Endodermal cell (in vitro differentiated cells): ENCODE data around the gene PRIMPOL. TPM values are rescaled to one million over a fixed set of nuclear protein-coding genes. Genes with fewer than 3 reads are reported as not detected.
"Not testable (repeated sequence)": the region's sequence is repeated elsewhere in the genome, so short reads cannot be mapped to it uniquely, and the experiment has no call there.

Experiments used
- DNase-seq: peaks from one replicate; pipeline ENCODE4 v3.0.0-alpha.2; 2017
- H3K27ac ChIP-seq: 2 replicates; pipeline ENCODE4 v1.5.1; 2013; ENCODE audit warnings: mild to moderate bottlenecking, low read depth, low read length, moderate library complexity
- H3K27me3 ChIP-seq: 2 replicates; pipeline ENCODE4 v1.6.1; 2013; ENCODE audit warnings: mild to moderate bottlenecking, low read length, moderate library complexity; ENCODE audit not compliant: insufficient read depth, control insufficient read depth, poor library complexity, severe bottlenecking
- H3K36me3 ChIP-seq: 2 replicates; pipeline ENCODE4 v1.7.0; 2013; ENCODE audit warnings: mild to moderate bottlenecking, low read length, moderate library complexity; ENCODE audit not compliant: control insufficient read depth, insufficient read depth
- H3K4me1 ChIP-seq: one replicate; pipeline ENCODE4 v1.7.0; 2013; ENCODE audit warnings: low read length; ENCODE audit not compliant: control insufficient read depth, insufficient read depth
- H3K4me3 ChIP-seq: 2 replicates; pipeline ENCODE4 v1.5.1; 2013; ENCODE audit warnings: mild to moderate bottlenecking, low read length, moderate library complexity
- H3K9ac ChIP-seq: 2 replicates; pipeline ENCODE4 v1.6.1; 2013; ENCODE audit warnings: mild to moderate bottlenecking, low read length, moderate library complexity; ENCODE audit not compliant: poor library complexity, severe bottlenecking; ENCODE audit errors: extremely low read depth
- H3K9me3 ChIP-seq: 2 replicates; pipeline ENCODE4 v1.6.1; 2013; ENCODE audit warnings: mild to moderate bottlenecking, low read length, moderate library complexity; ENCODE audit not compliant: control insufficient read depth
- H3K27ac Mint-ChIP-seq: 2 replicates; pipeline ENCODE4 v1.8.0; 2020; ENCODE audit warnings: mixed read lengths
- H3K27me3 Mint-ChIP-seq: 2 replicates; pipeline ENCODE4 v1.8.0; 2021; ENCODE audit warnings: mild to moderate bottlenecking, mixed read lengths; ENCODE audit not compliant: insufficient read depth
- H3K36me3 Mint-ChIP-seq: 2 replicates; pipeline ENCODE4 v1.8.0; 2020; ENCODE audit warnings: low read depth, mixed read lengths
- H3K4me1 Mint-ChIP-seq: 2 replicates; pipeline ENCODE4 v1.8.0; 2020; ENCODE audit warnings: mixed read lengths
- H3K4me3 Mint-ChIP-seq: 2 replicates; pipeline ENCODE4 v1.8.0; 2020; ENCODE audit warnings: mild to moderate bottlenecking, moderate library complexity, mixed read lengths
- H3K9me3 Mint-ChIP-seq: 2 replicates; pipeline ENCODE4 v1.8.0; 2020; ENCODE audit warnings: mild to moderate bottlenecking, mixed read lengths
- CTCF ChIP-seq: fragments of 200-600 bp; sonication (generic); conservative IDR thresholded peaks from 2 replicates; pipeline ENCODE4 v1.5.0; 2021; ENCODE audit warnings: antibody characterized with exemption, mild to moderate bottlenecking
- WGBS, 2 experiments: methylation state at CpG; one replicate each; pipeline versions ENCODE4 v1.1.5 to v1.1.7; 2013; ENCODE audit warnings: missing lambda C conversion rate in 2 of 2, mixed read lengths in 1 of 2; ENCODE audit not compliant: insufficient coverage in 1 of 2, insufficient read length in 1 of 2; 5-methylcytosine and 5-hydroxymethylcytosine counted together
- total RNA-seq, 2 donors: library from RNA; stranded (reverse); fragmentation: NEBNext Ultra II Directional in 1 of 2; extraction: Animal tissue kit (Norgen Biotek cat#: 25700) in 1 of 2; gene quantifications; 2 replicates in 1 of 2; 3 replicates in 1 of 2; pipeline ENCODE4 v1.2.1, GENCODE V29; 2021

PRIMPOL gene
- total RNA-seq, 2 donors from 2014 or later: 10.1 to 12.0 TPM

- TF ChIP-seq CTCF: no peak
- H3K4me1 ChIP-seq: no peaks in the 10 kb centered on the region
- H3K4me3 ChIP-seq: no peak overlapping the region
Observed at GRCh38 chr4:184612074-184612473, 37.5 kb upstream of the PRIMPOL start.

GRCh38 chr4:184613405-184613804 is 36.1 kb upstream of the PRIMPOL start:
- WGBS, 2 experiments: 97% methylated on average over 2 of the region's 2 CpGs; no CpG with 5 or more reads in 1 of the 2 experiments
- Mint-ChIP-seq H3K4me3 (no peak overlapping the region), H3K4me1 (peaks cover 9% of the 10 kb centered on the region), H3K36me3 (peaks cover 16% of the 10 kb centered on the region), H3K27me3 (no peaks in the 10 kb centered on the region), H3K27ac (no peak overlapping the region), H3K9me3 (peaks cover 51% of the 10 kb centered on the region)
- Histone ChIP-seq H3K9ac (no peak overlapping the region), H3K9me3 (peaks cover 43% of the 10 kb centered on the region), H3K36me3 (no peaks in the 10 kb centered on the region), H3K27me3 (no peaks in the 10 kb centered on the region), H3K27ac (no peak overlapping the region), H3K4me3 (peak overlapping the region; percentile 40), H3K4me1 (no peaks in the 10 kb centered on the region)
- no peak for TF ChIP-seq CTCF
- DNase-seq: no peak

More at GRCh38 chr4:184612074-184612473, 37.5 kb upstream of the PRIMPOL start:
- Mint-ChIP-seq H3K27ac (no peak overlapping the region), H3K36me3 (peaks cover 11% of the 10 kb centered on the region), H3K4me3 (no peak overlapping the region), H3K27me3 (no peaks in the 10 kb centered on the region), H3K4me1 (peaks cover 9% of the 10 kb centered on the region), H3K9me3 (peaks cover 46% of the 10 kb centered on the region)
- Histone ChIP-seq H3K9me3 (peaks cover 35% of the 10 kb centered on the region), H3K9ac (no peak overlapping the region), H3K36me3 (no peaks in the 10 kb centered on the region), H3K27ac (no peak overlapping the region), H3K27me3 (no peaks in the 10 kb centered on the region)
- no peak for DNase-seq
- WGBS, 2 experiments: 85 to 91% methylated on average over 3 of the region's 3 CpGs

- WGBS, 2 experiments: 97% methylated on average over 3 of the region's 3 CpGs; no CpG with 5 or more reads in 1 of the 2 experiments
- H3K4me1 ChIP-seq: no peaks in the 10 kb centered on the region
Observed at GRCh38 chr4:184614509-184614908, 35.0 kb upstream of the PRIMPOL start.

GRCh38 chr4:184616168-184616567 is 33.4 kb upstream of the PRIMPOL start:
- not testable (repeated sequence) for H3K4me1 Mint-ChIP-seq
- peaks cover 18% of the 10 kb centered on the region for H3K36me3 Mint-ChIP-seq
- H3K9me3 Mint-ChIP-seq: peaks cover 53% of the 10 kb centered on the region

More at GRCh38 chr4:184614509-184614908, 35.0 kb upstream of the PRIMPOL start:
- no peaks in the 10 kb centered on the region for H3K27me3 ChIP-seq
- no peak overlapping the region for H3K9ac ChIP-seq
- Mint-ChIP-seq H3K4me1 (peaks cover 9% of the 10 kb centered on the region), H3K27me3 (no peaks in the 10 kb centered on the region), H3K27ac (no peak overlapping the region), H3K9me3 (peaks cover 53% of the 10 kb centered on the region), H3K36me3 (peaks cover 18% of the 10 kb centered on the region), H3K4me3 (no peak overlapping the region)
- no peak for DNase-seq
- peaks cover 43% of the 10 kb centered on the region for H3K9me3 ChIP-seq
- no peak overlapping the region for H3K27ac ChIP-seq
- no peaks in the 10 kb centered on the region for H3K36me3 ChIP-seq
- peak overlapping the region; percentile 69 for H3K4me3 ChIP-seq
- TF ChIP-seq CTCF: no peak

More at GRCh38 chr4:184616168-184616567, 33.4 kb upstream of the PRIMPOL start:
- 89 to 94% methylated on average over 1 to 2 of the region's 2 CpGs for WGBS, 2 experiments
- H3K4me1 ChIP-seq, H3K27me3 ChIP-seq, H3K36me3 ChIP-seq, H3K4me3 ChIP-seq, H3K9ac ChIP-seq, H3K27ac Mint-ChIP-seq, H3K27me3 Mint-ChIP-seq, H3K4me3 Mint-ChIP-seq, DNase-seq, H3K27ac ChIP-seq: not testable (repeated sequence)
- H3K9me3 ChIP-seq: peaks cover 43% of the 10 kb centered on the region
